GM23338 (cell line): ENCODE measurements around the gene CIITA. TPM values are rescaled to one million over a fixed set of nuclear protein-coding genes. Genes with fewer than 3 reads are reported as not detected.

Experiments used
- ATAC-seq: fragments of 200-7000 bp; cut with Tn5 transposase; 3 replicates; pipeline ENCODE4 v1.9.1; 2020
- DNase-seq: peaks from one replicate; pipeline ENCODE4 v3.0.0-alpha.2; 2015; ENCODE audit warnings: low spot score
- H2AFZ ChIP-seq: fragments of 200-600 bp; sonication (generic); 2 replicates; pipeline ENCODE4 v1.8.0; 2016; ENCODE audit warnings: antibody characterized with exemption, mild to moderate bottlenecking, moderate library complexity
- H3F3A ChIP-seq: fragments of 200-600 bp; sonication (generic); replicated peaks from 2 replicates; pipeline ENCODE4 v1.8.0; 2017; ENCODE audit warnings: antibody characterized with exemption, mixed run types, low read depth
- H3K27ac ChIP-seq: fragments of 200-600 bp; sonication (generic); 2 replicates; pipeline ENCODE4 v1.6.1; 2016; ENCODE audit warnings: low read depth
- H3K27me3 ChIP-seq: fragments of 200-600 bp; sonication (generic); 2 replicates; pipeline ENCODE4 v1.8.0; 2016; ENCODE audit warnings: mild to moderate bottlenecking, mixed run types, moderate library complexity; ENCODE audit not compliant: insufficient read depth
- H3K36me3 ChIP-seq: fragments of 200-600 bp; sonication (generic); 2 replicates; pipeline ENCODE4 v1.8.0; 2016; ENCODE audit warnings: mild to moderate bottlenecking; ENCODE audit not compliant: insufficient read depth
- H3K4me1 ChIP-seq: fragments of 200-600 bp; sonication (generic); 2 replicates; pipeline ENCODE4 v1.8.0; 2016; ENCODE audit warnings: mild to moderate bottlenecking, moderate library complexity; ENCODE audit not compliant: insufficient read depth
- H3K4me2 ChIP-seq: fragments of 200-600 bp; sonication (generic); 2 replicates; pipeline ENCODE4 v1.7.1; 2017; ENCODE audit warnings: mixed run types
- H3K4me3 ChIP-seq: fragments of 200-600 bp; sonication (generic); 2 replicates; pipeline ENCODE4 v1.6.1; 2016; ENCODE audit warnings: mixed run types
- H3K79me2 ChIP-seq: fragments of 200-600 bp; sonication (generic); replicated peaks from 2 replicates; pipeline ENCODE4 v1.8.0; 2017; ENCODE audit warnings: mild to moderate bottlenecking; ENCODE audit not compliant: insufficient read depth
- H3K9me2 ChIP-seq: fragments of 200-600 bp; sonication (generic); 2 replicates; pipeline ENCODE4 v1.8.0; 2017; ENCODE audit not compliant: insufficient read depth
- H4K20me1 ChIP-seq: fragments of 200-600 bp; sonication (generic); replicated peaks from 2 replicates; pipeline ENCODE4 v1.8.0; 2017; ENCODE audit warnings: mild to moderate bottlenecking; ENCODE audit not compliant: insufficient read depth
- H3K27ac Mint-ChIP-seq: 2 replicates; pipeline ENCODE4 v1.8.0; 2020; ENCODE audit warnings: inconsistent platforms, mild to moderate bottlenecking, moderate library complexity, mixed read lengths
- H3K27me3 Mint-ChIP-seq: 3 replicates; pipeline ENCODE4 v1.8.0; 2022; ENCODE audit warnings: low read depth, mild to moderate bottlenecking, moderate library complexity, mixed read lengths, inconsistent platforms; ENCODE audit not compliant: insufficient read depth, poor library complexity
- H3K36me3 Mint-ChIP-seq: 3 replicates; pipeline ENCODE4 v1.8.0; 2021; ENCODE audit warnings: low read depth, mild to moderate bottlenecking, inconsistent platforms, moderate library complexity, mixed read lengths
- H3K4me1 Mint-ChIP-seq: 3 replicates; pipeline ENCODE4 v1.8.0; 2020; ENCODE audit warnings: mild to moderate bottlenecking, inconsistent platforms, mixed read lengths
- H3K4me3 Mint-ChIP-seq: 3 replicates; pipeline ENCODE4 v1.8.0; 2021; ENCODE audit warnings: moderate library complexity, mild to moderate bottlenecking, inconsistent platforms, mixed read lengths
- H3K9me3 Mint-ChIP-seq: 3 replicates; pipeline ENCODE4 v1.8.0; 2020; ENCODE audit warnings: moderate library complexity, mild to moderate bottlenecking, inconsistent platforms, mixed read lengths
- CREB1 ChIP-seq: fragments of 250-450 bp; sonication (Bioruptor Pico); IDR thresholded peaks from 2 replicates; pipeline ENCODE4 v1.5.0; 2020; ENCODE audit warnings: low read depth, mild to moderate bottlenecking, moderate library complexity
- EZH2 ChIP-seq: fragments of 200-600 bp; sonication (generic); IDR thresholded peaks from one replicate; pipeline ENCODE4 v1.8.0; 2017; ENCODE audit warnings: antibody characterized with exemption, mild to moderate bottlenecking, low read depth; ENCODE audit not compliant: unreplicated experiment
- EZH2phosphoT487 ChIP-seq: fragments of 200-600 bp; sonication (generic); IDR thresholded peaks from one replicate; pipeline ENCODE4 v1.8.1; 2018; ENCODE audit warnings: antibody characterized with exemption; ENCODE audit not compliant: unreplicated experiment
- JUNB ChIP-seq: IDR thresholded peaks from one replicate; pipeline ENCODE4 v1.6.1; 2016; ENCODE audit warnings: antibody characterized with exemption; ENCODE audit not compliant: unreplicated experiment
- NANOG ChIP-seq: IDR thresholded peaks from 2 replicates; pipeline ENCODE4 v1.6.1; 2016; ENCODE audit warnings: antibody characterized with exemption, borderline replicate concordance
- POLR2AphosphoS5 ChIP-seq: IDR thresholded peaks from 2 replicates; pipeline ENCODE4 v1.6.1; 2016; ENCODE audit warnings: antibody characterized with exemption, low read depth
- STAT1 ChIP-seq: IDR thresholded peaks from one replicate; pipeline ENCODE4 v1.6.1; 2016; ENCODE audit warnings: antibody characterized with exemption; ENCODE audit not compliant: unreplicated experiment
- ZNF114 ChIP-seq: fragments of 250-450 bp; sonication (Bioruptor Pico); IDR thresholded peaks from 2 replicates; pipeline ENCODE4 v1.5.0; 2020; ENCODE audit warnings: mild to moderate bottlenecking, moderate library complexity
- ZNF331 ChIP-seq: fragments of 250-450 bp; sonication (Bioruptor Pico); IDR thresholded peaks from 2 replicates; pipeline ENCODE4 v1.5.0; 2020; ENCODE audit warnings: low read depth, mild to moderate bottlenecking, moderate library complexity
- polyA plus RNA-seq: library from polyadenylated mRNA; unstranded; fragments of >200 nt; fragmentation: Nextera tagmentation; extraction: Ambion mirVana; gene quantifications from 2 replicates; pipeline ENCODE4 v1.2.1, GENCODE V29; 2016
- total RNA-seq: library from RNA; depleted of rRNA; stranded (reverse); fragments of >200 nt; shearing (Covaris generic); gene quantifications from 2 replicates; pipeline ENCODE4 v1.2.3, GENCODE V29; 2014
- TF ChIP-seq, protein P1 (sequence below): IDR thresholded peaks from one replicate; pipeline ENCODE4 v1.6.1; 2018; ENCODE audit warnings: antibody characterized with exemption; ENCODE audit not compliant: unreplicated experiment
- TF ChIP-seq, protein P2 (sequence below), 2 experiments: fragments of 200-600 bp in 1 of 2; sonication (generic) in 1 of 2; conservative IDR thresholded peaks; 2 replicates each; pipeline versions ENCODE4 v1.5.1 to v1.6.1; 2016 to 2017; ENCODE audit warnings: antibody characterized with exemption in 2 of 2, low read depth in 2 of 2, mild to moderate bottlenecking in 2 of 2, moderate library complexity in 1 of 2
- TF ChIP-seq, protein P3 (sequence below): fragments of 250-450 bp; sonication (Bioruptor Pico); IDR thresholded peaks from 2 replicates; pipeline ENCODE4 v1.5.0; 2020; ENCODE audit warnings: mild to moderate bottlenecking, moderate library complexity
- TF ChIP-seq, protein P4 (sequence below): IDR thresholded peaks from 2 replicates; pipeline ENCODE4 v1.6.1; 2016; ENCODE audit warnings: antibody characterized with exemption

Gene CIITA
- total and polyA plus RNA-seq, 2 experiments from 2014 or later: 0.10 to 0.57 TPM

DNA sequence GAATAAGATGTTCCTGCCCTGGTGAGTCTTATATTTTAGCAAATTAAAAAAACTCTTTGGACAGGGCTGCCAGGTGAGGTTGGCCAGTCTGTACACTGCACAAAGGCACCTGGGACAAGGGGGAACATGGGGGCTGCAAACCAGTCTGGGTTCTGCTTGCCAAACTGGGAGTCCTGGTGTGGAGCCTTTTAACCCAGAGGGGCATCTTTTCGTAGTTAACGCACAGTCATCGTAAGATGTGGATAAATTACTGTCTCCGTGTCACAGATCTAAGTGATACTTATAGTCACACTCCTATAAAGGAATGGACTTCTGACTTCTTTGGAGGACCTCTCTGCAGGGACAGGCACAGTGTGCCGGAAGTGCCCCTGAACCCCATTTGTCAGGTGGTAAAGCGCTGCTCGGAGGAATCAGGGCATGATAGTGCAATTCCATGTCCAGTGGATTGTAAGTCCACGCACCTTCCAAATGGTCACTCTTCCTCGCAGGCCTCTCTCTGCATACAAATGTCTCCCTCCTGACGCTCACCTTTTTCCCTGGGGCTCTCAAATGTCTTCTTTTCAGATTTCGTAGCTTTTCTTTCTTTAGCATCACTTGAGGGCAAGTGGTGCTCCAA, 50.6 kb downstream of the CIITA start:
- no peak overlapping the region for H3K4me3 Mint-ChIP-seq

More for the DNA sequence above, 50.6 kb downstream of the CIITA start:
- no peak for TF ChIP-seq CREB1
- no peak for TF ChIP-seq NANOG
- no peak for TF ChIP-seq JUNB
- TF ChIP-seq, protein P1, sequence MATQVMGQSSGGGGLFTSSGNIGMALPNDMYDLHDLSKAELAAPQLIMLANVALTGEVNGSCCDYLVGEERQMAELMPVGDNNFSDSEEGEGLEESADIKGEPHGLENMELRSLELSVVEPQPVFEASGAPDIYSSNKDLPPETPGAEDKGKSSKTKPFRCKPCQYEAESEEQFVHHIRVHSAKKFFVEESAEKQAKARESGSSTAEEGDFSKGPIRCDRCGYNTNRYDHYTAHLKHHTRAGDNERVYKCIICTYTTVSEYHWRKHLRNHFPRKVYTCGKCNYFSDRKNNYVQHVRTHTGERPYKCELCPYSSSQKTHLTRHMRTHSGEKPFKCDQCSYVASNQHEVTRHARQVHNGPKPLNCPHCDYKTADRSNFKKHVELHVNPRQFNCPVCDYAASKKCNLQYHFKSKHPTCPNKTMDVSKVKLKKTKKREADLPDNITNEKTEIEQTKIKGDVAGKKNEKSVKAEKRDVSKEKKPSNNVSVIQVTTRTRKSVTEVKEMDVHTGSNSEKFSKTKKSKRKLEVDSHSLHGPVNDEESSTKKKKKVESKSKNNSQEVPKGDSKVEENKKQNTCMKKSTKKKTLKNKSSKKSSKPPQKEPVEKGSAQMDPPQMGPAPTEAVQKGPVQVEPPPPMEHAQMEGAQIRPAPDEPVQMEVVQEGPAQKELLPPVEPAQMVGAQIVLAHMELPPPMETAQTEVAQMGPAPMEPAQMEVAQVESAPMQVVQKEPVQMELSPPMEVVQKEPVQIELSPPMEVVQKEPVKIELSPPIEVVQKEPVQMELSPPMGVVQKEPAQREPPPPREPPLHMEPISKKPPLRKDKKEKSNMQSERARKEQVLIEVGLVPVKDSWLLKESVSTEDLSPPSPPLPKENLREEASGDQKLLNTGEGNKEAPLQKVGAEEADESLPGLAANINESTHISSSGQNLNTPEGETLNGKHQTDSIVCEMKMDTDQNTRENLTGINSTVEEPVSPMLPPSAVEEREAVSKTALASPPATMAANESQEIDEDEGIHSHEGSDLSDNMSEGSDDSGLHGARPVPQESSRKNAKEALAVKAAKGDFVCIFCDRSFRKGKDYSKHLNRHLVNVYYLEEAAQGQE: no peak
- no peak for TF ChIP-seq STAT1
- no peak for TF ChIP-seq POLR2AphosphoS5
- no peak for TF ChIP-seq ZNF331 (CRISPR knock-in tag)
- TF ChIP-seq EZH2phosphoT487: no peak
- TF ChIP-seq, protein P2, sequence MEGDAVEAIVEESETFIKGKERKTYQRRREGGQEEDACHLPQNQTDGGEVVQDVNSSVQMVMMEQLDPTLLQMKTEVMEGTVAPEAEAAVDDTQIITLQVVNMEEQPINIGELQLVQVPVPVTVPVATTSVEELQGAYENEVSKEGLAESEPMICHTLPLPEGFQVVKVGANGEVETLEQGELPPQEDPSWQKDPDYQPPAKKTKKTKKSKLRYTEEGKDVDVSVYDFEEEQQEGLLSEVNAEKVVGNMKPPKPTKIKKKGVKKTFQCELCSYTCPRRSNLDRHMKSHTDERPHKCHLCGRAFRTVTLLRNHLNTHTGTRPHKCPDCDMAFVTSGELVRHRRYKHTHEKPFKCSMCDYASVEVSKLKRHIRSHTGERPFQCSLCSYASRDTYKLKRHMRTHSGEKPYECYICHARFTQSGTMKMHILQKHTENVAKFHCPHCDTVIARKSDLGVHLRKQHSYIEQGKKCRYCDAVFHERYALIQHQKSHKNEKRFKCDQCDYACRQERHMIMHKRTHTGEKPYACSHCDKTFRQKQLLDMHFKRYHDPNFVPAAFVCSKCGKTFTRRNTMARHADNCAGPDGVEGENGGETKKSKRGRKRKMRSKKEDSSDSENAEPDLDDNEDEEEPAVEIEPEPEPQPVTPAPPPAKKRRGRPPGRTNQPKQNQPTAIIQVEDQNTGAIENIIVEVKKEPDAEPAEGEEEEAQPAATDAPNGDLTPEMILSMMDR (conservative IDR thresholded peaks at IDR 0.05; ENCODE audit: low read depth in 2 of 2): no peak
- TF ChIP-seq, protein P3, sequence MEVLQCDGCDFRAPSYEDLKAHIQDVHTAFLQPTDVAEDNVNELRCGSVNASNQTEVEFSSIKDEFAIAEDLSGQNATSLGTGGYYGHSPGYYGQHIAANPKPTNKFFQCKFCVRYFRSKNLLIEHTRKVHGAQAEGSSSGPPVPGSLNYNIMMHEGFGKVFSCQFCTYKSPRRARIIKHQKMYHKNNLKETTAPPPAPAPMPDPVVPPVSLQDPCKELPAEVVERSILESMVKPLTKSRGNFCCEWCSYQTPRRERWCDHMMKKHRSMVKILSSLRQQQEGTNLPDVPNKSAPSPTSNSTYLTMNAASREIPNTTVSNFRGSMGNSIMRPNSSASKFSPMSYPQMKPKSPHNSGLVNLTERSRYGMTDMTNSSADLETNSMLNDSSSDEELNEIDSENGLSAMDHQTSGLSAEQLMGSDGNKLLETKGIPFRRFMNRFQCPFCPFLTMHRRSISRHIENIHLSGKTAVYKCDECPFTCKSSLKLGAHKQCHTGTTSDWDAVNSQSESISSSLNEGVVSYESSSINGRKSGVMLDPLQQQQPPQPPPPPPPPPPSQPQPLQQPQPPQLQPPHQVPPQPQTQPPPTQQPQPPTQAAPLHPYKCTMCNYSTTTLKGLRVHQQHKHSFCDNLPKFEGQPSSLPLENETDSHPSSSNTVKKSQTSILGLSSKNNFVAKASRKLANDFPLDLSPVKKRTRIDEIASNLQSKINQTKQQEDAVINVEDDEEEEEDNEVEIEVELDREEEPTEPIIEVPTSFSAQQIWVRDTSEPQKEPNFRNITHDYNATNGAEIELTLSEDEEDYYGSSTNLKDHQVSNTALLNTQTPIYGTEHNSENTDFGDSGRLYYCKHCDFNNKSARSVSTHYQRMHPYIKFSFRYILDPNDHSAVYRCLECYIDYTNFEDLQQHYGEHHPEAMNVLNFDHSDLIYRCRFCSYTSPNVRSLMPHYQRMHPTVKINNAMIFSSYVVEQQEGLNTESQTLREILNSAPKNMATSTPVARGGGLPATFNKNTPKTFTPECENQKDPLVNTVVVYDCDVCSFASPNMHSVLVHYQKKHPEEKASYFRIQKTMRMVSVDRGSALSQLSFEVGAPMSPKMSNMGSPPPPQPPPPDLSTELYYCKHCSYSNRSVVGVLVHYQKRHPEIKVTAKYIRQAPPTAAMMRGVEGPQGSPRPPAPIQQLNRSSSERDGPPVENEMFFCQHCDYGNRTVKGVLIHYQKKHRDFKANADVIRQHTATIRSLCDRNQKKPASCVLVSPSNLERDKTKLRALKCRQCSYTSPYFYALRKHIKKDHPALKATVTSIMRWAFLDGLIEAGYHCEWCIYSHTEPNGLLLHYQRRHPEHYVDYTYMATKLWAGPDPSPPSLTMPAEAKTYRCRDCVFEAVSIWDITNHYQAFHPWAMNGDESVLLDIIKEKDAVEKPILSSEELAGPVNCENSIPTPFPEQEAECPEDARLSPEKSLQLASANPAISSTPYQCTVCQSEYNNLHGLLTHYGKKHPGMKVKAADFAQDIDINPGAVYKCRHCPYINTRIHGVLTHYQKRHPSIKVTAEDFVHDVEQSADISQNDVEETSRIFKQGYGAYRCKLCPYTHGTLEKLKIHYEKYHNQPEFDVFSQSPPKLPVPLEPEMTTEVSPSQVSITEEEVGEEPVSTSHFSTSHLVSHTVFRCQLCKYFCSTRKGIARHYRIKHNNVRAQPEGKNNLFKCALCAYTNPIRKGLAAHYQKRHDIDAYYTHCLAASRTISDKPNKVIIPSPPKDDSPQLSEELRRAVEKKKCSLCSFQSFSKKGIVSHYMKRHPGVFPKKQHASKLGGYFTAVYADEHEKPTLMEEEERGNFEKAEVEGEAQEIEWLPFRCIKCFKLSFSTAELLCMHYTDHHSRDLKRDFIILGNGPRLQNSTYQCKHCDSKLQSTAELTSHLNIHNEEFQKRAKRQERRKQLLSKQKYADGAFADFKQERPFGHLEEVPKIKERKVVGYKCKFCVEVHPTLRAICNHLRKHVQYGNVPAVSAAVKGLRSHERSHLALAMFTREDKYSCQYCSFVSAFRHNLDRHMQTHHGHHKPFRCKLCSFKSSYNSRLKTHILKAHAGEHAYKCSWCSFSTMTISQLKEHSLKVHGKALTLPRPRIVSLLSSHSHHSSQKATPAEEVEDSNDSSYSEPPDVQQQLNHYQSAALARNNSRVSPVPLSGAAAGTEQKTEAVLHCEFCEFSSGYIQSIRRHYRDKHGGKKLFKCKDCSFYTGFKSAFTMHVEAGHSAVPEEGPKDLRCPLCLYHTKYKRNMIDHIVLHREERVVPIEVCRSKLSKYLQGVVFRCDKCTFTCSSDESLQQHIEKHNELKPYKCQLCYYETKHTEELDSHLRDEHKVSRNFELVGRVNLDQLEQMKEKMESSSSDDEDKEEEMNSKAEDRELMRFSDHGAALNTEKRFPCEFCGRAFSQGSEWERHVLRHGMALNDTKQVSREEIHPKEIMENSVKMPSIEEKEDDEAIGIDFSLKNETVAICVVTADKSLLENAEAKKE: no peak
- TF ChIP-seq ZNF114: no peak
- TF ChIP-seq, protein P4, sequence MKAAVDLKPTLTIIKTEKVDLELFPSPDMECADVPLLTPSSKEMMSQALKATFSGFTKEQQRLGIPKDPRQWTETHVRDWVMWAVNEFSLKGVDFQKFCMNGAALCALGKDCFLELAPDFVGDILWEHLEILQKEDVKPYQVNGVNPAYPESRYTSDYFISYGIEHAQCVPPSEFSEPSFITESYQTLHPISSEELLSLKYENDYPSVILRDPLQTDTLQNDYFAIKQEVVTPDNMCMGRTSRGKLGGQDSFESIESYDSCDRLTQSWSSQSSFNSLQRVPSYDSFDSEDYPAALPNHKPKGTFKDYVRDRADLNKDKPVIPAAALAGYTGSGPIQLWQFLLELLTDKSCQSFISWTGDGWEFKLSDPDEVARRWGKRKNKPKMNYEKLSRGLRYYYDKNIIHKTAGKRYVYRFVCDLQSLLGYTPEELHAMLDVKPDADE: no peak
- no peak for TF ChIP-seq EZH2
- Histone ChIP-seq H2AFZ (no peak overlapping the region), H3K27ac (no peak overlapping the region), H3K4me3 (no peak overlapping the region), H3K4me2 (no peak overlapping the region), H3F3A (no peaks in the 10 kb centered on the region), H3K9me2 (no peaks in the 10 kb centered on the region), H3K27me3 (no peaks in the 10 kb centered on the region), H3K79me2 (no peaks in the 10 kb centered on the region), H3K36me3 (no peaks in the 10 kb centered on the region; the same call in 1 of the 2 replicates), H4K20me1 (no peaks in the 10 kb centered on the region; the same call in 1 of the 2 replicates), H3K4me1 (no peaks in the 10 kb centered on the region)
- Mint-ChIP-seq H3K27ac (0 out of 2 replicates have a peak overlapping the region, but pooled peaks have one; percentile 6), H3K27me3 (peaks cover 11% of the 10 kb centered on the region), H3K36me3 (peaks cover 13% of the 10 kb centered on the region), H3K4me1 (no peaks in the 10 kb centered on the region), H3K9me3 (no peaks in the 10 kb centered on the region)
- DNase-seq: no peak
- no peak for ATAC-seq
